Neural cell (in vitro differentiated cells): ENCODE results near the gene AFF3. TPM values are rescaled to one million over a fixed set of nuclear protein-coding genes. Genes with fewer than 3 reads are reported as not detected.

Source experiments
- H2AFZ ChIP-seq: fragments of 200-600, 300-800 bp; sonication (generic), shearing (Covaris generic); 2 replicates; pipeline ENCODE4 v1.6.0; 2014; ENCODE audit warnings: low read depth, mild to moderate bottlenecking, antibody characterized with exemption, low read length, moderate library complexity
- H3F3A ChIP-seq: fragments of 200-600 bp; shearing (Covaris generic); 2 replicates; pipeline ENCODE4 v1.6.1; 2016; ENCODE audit warnings: mild to moderate bottlenecking, moderate library complexity, mixed read lengths, antibody characterized with exemption, low read length; ENCODE audit not compliant: insufficient read depth, poor library complexity, severe bottlenecking
- H3K27ac ChIP-seq: fragments of 200-600, 300-800 bp; sonication (generic), shearing (Covaris generic); 2 replicates; pipeline ENCODE4 v1.5.1; 2014; ENCODE audit warnings: mild to moderate bottlenecking, low read length, moderate library complexity
- H3K27me3 ChIP-seq: fragments of 300-800, 200-600 bp; sonication (generic), shearing (Covaris generic); 2 replicates; pipeline ENCODE4 v1.6.0; 2014; ENCODE audit warnings: mild to moderate bottlenecking, low read depth, low read length, moderate library complexity; ENCODE audit not compliant: insufficient read depth
- H3K36me3 ChIP-seq: fragments of 300-800, 200-600 bp; sonication (generic), shearing (Covaris generic); 2 replicates; pipeline ENCODE4 v1.5.1; 2014; ENCODE audit warnings: mild to moderate bottlenecking, antibody characterized with exemption, low read length, moderate library complexity; ENCODE audit not compliant: insufficient read depth
- H3K4me2 ChIP-seq: fragments of 300-800, 200-600 bp; sonication (generic), shearing (Covaris generic); 2 replicates; pipeline ENCODE4 v1.6.0; 2014; ENCODE audit warnings: mild to moderate bottlenecking, low read length
- H3K4me3 ChIP-seq: fragments of 300-800, 200-600 bp; sonication (generic), shearing (Covaris generic); 2 replicates; pipeline ENCODE4 v1.5.1; 2014; ENCODE audit warnings: mild to moderate bottlenecking, low read length, moderate library complexity
- H3K79me2 ChIP-seq: fragments of 200-600 bp; shearing (Covaris generic); replicated peaks from 2 replicates; pipeline ENCODE4 v1.6.0; 2014; ENCODE audit warnings: mild to moderate bottlenecking, low read length, moderate library complexity; ENCODE audit not compliant: insufficient read depth
- H3K9ac ChIP-seq: fragments of 300-800, 200-600 bp; sonication (generic), shearing (Covaris generic); 2 replicates; pipeline ENCODE4 v1.6.1; 2016; ENCODE audit warnings: mild to moderate bottlenecking, low read length, mixed read lengths
- H3K9me2 ChIP-seq: fragments of 200-600 bp; shearing (Covaris generic); 2 replicates; pipeline ENCODE4 v1.6.1; 2016; ENCODE audit warnings: mild to moderate bottlenecking, low read length, mixed read lengths; ENCODE audit not compliant: insufficient read depth
- H3K9me3 ChIP-seq: fragments of 200-600, 300-800 bp; sonication (generic), shearing (Covaris generic); 2 replicates; pipeline ENCODE4 v1.6.1; 2016; ENCODE audit warnings: mild to moderate bottlenecking, mixed run types, low read length, moderate library complexity, mixed read lengths
- H4K20me1 ChIP-seq: fragments of 200-600 bp; shearing (Covaris generic); 2 replicates; pipeline ENCODE4 v1.6.1; 2016; ENCODE audit warnings: mild to moderate bottlenecking, mixed run types; ENCODE audit not compliant: insufficient read depth
- CTCF ChIP-seq: fragments of 450-650 bp; IDR thresholded peaks from 2 replicates; pipeline ENCODE4 v1.5.1; 2014; ENCODE audit warnings: antibody characterized with exemption, mild to moderate bottlenecking, moderate library complexity; ENCODE audit not compliant: poor library complexity, severe bottlenecking
- EP300 ChIP-seq: fragments of 450-650 bp; conservative IDR thresholded peaks from 2 replicates; pipeline ENCODE4 v1.6.1; 2014; ENCODE audit warnings: antibody characterized with exemption, mild to moderate bottlenecking, moderate library complexity; ENCODE audit not compliant: poor library complexity, severe bottlenecking
- EZH2 ChIP-seq: fragments of 200-600, 300-800 bp; shearing (Covaris generic), sonication (generic); IDR thresholded peaks from 2 replicates; pipeline ENCODE4 v1.6.1; 2014; ENCODE audit warnings: antibody characterized with exemption, low read length, borderline replicate concordance, mild to moderate bottlenecking; ENCODE audit not compliant: insufficient read depth, poor library complexity, severe bottlenecking
- MXI1 ChIP-seq: fragments of 450-650 bp; conservative IDR thresholded peaks from 2 replicates; pipeline ENCODE4 v1.6.1; 2014; ENCODE audit warnings: antibody characterized with exemption, mild to moderate bottlenecking; ENCODE audit not compliant: poor library complexity, severe bottlenecking
- POLR2AphosphoS5 ChIP-seq: IDR thresholded peaks from 2 replicates; pipeline ENCODE4 v1.6.1; 2012
- RAD21 ChIP-seq: fragments of 450-650 bp; conservative IDR thresholded peaks from 2 replicates; pipeline ENCODE4 v1.6.1; 2014; ENCODE audit warnings: antibody characterized with exemption, mild to moderate bottlenecking, moderate library complexity
- SMC3 ChIP-seq: fragments of 450-650 bp; conservative IDR thresholded peaks from 2 replicates; pipeline ENCODE4 v1.6.1; 2014; ENCODE audit warnings: antibody characterized with exemption, mild to moderate bottlenecking, moderate library complexity; ENCODE audit not compliant: poor library complexity
- TAF1 ChIP-seq: IDR thresholded peaks from 2 replicates; pipeline ENCODE4 v1.6.1; 2012; ENCODE audit warnings: low read depth
- polyA plus RNA-seq: library from polyadenylated mRNA; depleted of rRNA; stranded (reverse); fragments of >200 nt; gene quantifications from 2 replicates; pipeline ENCODE4 v1.2.3, GENCODE V29; 2014
- TF ChIP-seq, protein P1 (sequence below): IDR thresholded peaks from 2 replicates; pipeline ENCODE4 v1.6.1; 2012; ENCODE audit warnings: borderline replicate concordance

The AFF3 gene
- polyA plus RNA-seq, 1 donor from 2014 or later = 5.1 TPM

GRCh38 chr2:99918389-99918788 is 224.0 kb downstream of the AFF3 start:
- Histone ChIP-seq H3K36me3 (no peaks in the 10 kb centered on the region), H3K9ac (no peak overlapping the region), H3K79me2 (no peaks in the 10 kb centered on the region), H3F3A (no peaks in the 10 kb centered on the region), H3K4me2 (no peak overlapping the region), H3K27ac (no peak overlapping the region), H2AFZ (no peak overlapping the region), H3K4me3 (no peak overlapping the region), H3K9me3 (peaks cover 4% of the 10 kb centered on the region), H3K9me2 (no peaks in the 10 kb centered on the region), H4K20me1 (no peaks in the 10 kb centered on the region), H3K27me3 (no peaks in the 10 kb centered on the region)
- TF ChIP-seq, protein P1, sequence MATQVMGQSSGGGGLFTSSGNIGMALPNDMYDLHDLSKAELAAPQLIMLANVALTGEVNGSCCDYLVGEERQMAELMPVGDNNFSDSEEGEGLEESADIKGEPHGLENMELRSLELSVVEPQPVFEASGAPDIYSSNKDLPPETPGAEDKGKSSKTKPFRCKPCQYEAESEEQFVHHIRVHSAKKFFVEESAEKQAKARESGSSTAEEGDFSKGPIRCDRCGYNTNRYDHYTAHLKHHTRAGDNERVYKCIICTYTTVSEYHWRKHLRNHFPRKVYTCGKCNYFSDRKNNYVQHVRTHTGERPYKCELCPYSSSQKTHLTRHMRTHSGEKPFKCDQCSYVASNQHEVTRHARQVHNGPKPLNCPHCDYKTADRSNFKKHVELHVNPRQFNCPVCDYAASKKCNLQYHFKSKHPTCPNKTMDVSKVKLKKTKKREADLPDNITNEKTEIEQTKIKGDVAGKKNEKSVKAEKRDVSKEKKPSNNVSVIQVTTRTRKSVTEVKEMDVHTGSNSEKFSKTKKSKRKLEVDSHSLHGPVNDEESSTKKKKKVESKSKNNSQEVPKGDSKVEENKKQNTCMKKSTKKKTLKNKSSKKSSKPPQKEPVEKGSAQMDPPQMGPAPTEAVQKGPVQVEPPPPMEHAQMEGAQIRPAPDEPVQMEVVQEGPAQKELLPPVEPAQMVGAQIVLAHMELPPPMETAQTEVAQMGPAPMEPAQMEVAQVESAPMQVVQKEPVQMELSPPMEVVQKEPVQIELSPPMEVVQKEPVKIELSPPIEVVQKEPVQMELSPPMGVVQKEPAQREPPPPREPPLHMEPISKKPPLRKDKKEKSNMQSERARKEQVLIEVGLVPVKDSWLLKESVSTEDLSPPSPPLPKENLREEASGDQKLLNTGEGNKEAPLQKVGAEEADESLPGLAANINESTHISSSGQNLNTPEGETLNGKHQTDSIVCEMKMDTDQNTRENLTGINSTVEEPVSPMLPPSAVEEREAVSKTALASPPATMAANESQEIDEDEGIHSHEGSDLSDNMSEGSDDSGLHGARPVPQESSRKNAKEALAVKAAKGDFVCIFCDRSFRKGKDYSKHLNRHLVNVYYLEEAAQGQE = no peak
- TF ChIP-seq EZH2 = no peak
- no peak for TF ChIP-seq POLR2AphosphoS5

DNA sequence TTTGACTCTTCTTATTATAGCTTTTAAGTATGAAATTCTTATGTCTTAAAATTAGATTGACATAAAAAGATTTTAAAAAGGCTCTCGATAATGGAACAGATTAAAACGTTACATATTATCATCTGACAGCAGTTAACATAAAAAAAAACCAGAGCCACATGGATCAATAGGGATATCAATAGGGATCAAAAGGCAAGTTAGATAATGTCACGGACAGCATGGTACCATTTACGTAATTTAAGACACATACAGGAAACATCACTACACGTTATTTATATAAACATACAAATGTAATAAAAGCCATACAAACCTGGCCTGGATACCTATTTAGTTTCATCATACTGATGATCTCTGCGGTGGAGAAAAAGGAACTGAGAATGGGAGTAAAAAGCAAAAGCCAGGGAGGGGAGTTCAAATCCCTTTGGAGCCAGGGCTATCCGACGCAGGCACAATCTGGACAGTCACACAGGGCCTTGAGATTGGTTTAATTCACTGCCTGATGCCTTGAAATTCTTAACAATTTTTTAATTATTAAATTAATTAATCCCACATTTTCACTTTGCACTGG is 227.2 kb downstream of the AFF3 start:
- Histone ChIP-seq H3K36me3 (no peaks in the 10 kb centered on the region), H3K27ac (no peak overlapping the region), H3K4me3 (no peak overlapping the region), H3K9me3 (no peaks in the 10 kb centered on the region), H3K4me2 (no peak overlapping the region), H3K27me3 (no peaks in the 10 kb centered on the region), H3K79me2 (no peaks in the 10 kb centered on the region), H2AFZ (no peak overlapping the region), H3F3A (no peaks in the 10 kb centered on the region), H3K9ac (no peak overlapping the region), H4K20me1 (no peaks in the 10 kb centered on the region), H3K9me2 (no peaks in the 10 kb centered on the region)
- TF ChIP-seq RAD21 (no peak), POLR2AphosphoS5 (no peak)
- TF ChIP-seq, protein P1 = no peak

DNA sequence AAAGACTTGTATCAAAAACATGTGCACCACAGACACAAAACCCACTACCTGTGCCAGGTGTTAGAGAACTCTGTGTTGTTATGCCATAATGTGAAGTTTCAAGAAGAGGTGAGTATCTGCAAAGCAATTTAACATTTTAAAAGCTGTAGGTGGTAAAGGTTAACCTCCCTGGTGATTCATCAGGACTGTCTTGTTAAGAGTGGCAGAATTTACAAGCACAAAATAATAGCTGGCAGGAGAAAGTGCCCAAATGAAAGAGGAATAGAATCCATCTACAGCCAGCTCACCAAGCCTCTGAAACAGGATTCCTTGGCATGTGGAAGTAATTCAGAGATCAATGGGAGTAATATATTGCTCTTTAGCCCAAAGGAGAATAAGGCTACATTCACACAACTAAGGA is 230.7 kb downstream of the AFF3 start:
- no peak overlapping the region for H3K9ac ChIP-seq
- no peak overlapping the region for H3K4me3 ChIP-seq
- no peaks in the 10 kb centered on the region for H3K36me3 ChIP-seq
- H3K9me3 ChIP-seq = no peaks in the 10 kb centered on the region
- H3K4me2 ChIP-seq = no peak overlapping the region
- no peaks in the 10 kb centered on the region for H4K20me1 ChIP-seq
- no peak overlapping the region for H2AFZ ChIP-seq
- no peak for TF ChIP-seq RAD21
- TF ChIP-seq, protein P1 = no peak
- no peak for TF ChIP-seq TAF1
- no peak for TF ChIP-seq MXI1
- no peak for TF ChIP-seq EP300
- no peak for TF ChIP-seq EZH2
- no peak for TF ChIP-seq SMC3
- no peak for TF ChIP-seq POLR2AphosphoS5
- no peak for TF ChIP-seq CTCF
- no peaks in the 10 kb centered on the region for H3K79me2 ChIP-seq
- H3F3A ChIP-seq = no peaks in the 10 kb centered on the region
- no peaks in the 10 kb centered on the region for H3K27me3 ChIP-seq
- H3K9me2 ChIP-seq = no peaks in the 10 kb centered on the region
- H3K27ac ChIP-seq = no peak overlapping the region
